ENCODE data around the gene MACROH2A2. TPM values are rescaled to one million over a fixed set of nuclear protein-coding genes. Genes with fewer than 3 reads are reported as not detected.

MACROH2A2 gene
- total RNA-seq, 3 donors from 2014 or later, result 7.3 to 13.6 (median 8.7) TPM

GRCh38 chr10:70084189-70084588 is 31.5 kb downstream of the MACROH2A2 start:
- H3K36me3 ChIP-seq (ENCODE audit: low read depth), result no peaks in the 10 kb centered on the region
- intact Hi-C loops (cut with DNase I, micrococcal nuclease), result no loop called here
- TF ChIP-seq CTCF (IDR thresholded peaks at IDR 0.05), result no peak
- ATAC-seq (no peak), DNase-seq (no peak)
- H3K4me1 ChIP-seq (ENCODE audit: low read depth), result no peaks in the 10 kb centered on the region
- no peak overlapping the region for H3K4me3 ChIP-seq
- H3K9me3 ChIP-seq, result no peaks in the 10 kb centered on the region

- ATAC-seq (no peak), DNase-seq (no peak)
Measured at GRCh38 chr10:70085975-70086613, 33.4 kb downstream of the MACROH2A2 start.

GRCh38 chr10:70087616-70088307 is 35.1 kb downstream of the MACROH2A2 start:
- Histone ChIP-seq H3K4me1 (ENCODE audit: low read depth) (no peaks in the 10 kb centered on the region), H3K4me3 (no peak overlapping the region), H3K9me3 (no peaks in the 10 kb centered on the region), H3K36me3 (ENCODE audit: low read depth) (no peaks in the 10 kb centered on the region)
- ATAC-seq (no peak), DNase-seq (no peak)
- intact Hi-C loops (cut with DNase I, micrococcal nuclease), result no loop called here
- no peak for TF ChIP-seq CTCF (IDR thresholded peaks at IDR 0.05)

More at GRCh38 chr10:70085975-70086613, 33.4 kb downstream of the MACROH2A2 start:
- Histone ChIP-seq H3K9me3 (no peaks in the 10 kb centered on the region), H3K36me3 (ENCODE audit: low read depth) (no peaks in the 10 kb centered on the region), H3K4me3 (no peak overlapping the region), H3K4me1 (ENCODE audit: low read depth) (no peaks in the 10 kb centered on the region)
- intact Hi-C loops (cut with DNase I, micrococcal nuclease), result no loop called here
- no peak for TF ChIP-seq CTCF (IDR thresholded peaks at IDR 0.05)

- no peaks in the 10 kb centered on the region for H3K36me3 ChIP-seq (ENCODE audit: low read depth)
- TF ChIP-seq CTCF (IDR thresholded peaks at IDR 0.05), result no peak
- no peaks in the 10 kb centered on the region for H3K4me1 ChIP-seq (ENCODE audit: low read depth)
- DNase-seq (no peak), ATAC-seq (no peak)
- intact Hi-C loops (cut with DNase I, micrococcal nuclease), result no loop called here
- H3K9me3 ChIP-seq, result no peaks in the 10 kb centered on the region
- H3K4me3 ChIP-seq, result no peak overlapping the region
Measured at GRCh38 chr10:70088308-70088698, 35.7 kb downstream of the MACROH2A2 start.

GRCh38 chr10:70090013-70090412 is 37.4 kb downstream of the MACROH2A2 start:
- TF ChIP-seq CTCF (IDR thresholded peaks at IDR 0.05), result no peak
- H3K9me3 ChIP-seq, result no peaks in the 10 kb centered on the region
- DNase-seq (no peak), ATAC-seq (no peak)
- no peaks in the 10 kb centered on the region for H3K36me3 ChIP-seq (ENCODE audit: low read depth)
- no peak overlapping the region for H3K4me3 ChIP-seq
- no peaks in the 10 kb centered on the region for H3K4me1 ChIP-seq (ENCODE audit: low read depth)
- intact Hi-C loops (cut with DNase I, micrococcal nuclease), result no loop called here

Data from mucosa of descending colon (tissue), 3 donors.